Measurements from ENCODE around the gene TUBD1. TPM values are rescaled to one million over a fixed set of nuclear protein-coding genes. Genes with fewer than 3 reads are reported as not detected.

The TUBD1 gene
- total and polyA plus RNA-seq, 2 of the 13 experiments (the other 11 are each of a cell fraction or from before 2014, with no cell fraction given), result 18.2 to 25.9 TPM

GRCh38 chr17:59844884-59845594, 47.7 kb downstream of the TUBD1 start (continued):
- TF ChIP-seq ERF (CRISPR knock-in tag; IDR thresholded peaks at IDR 0.05), result no peak
- no peak; the same call in 1 of the 2 replicates for TF ChIP-seq ZNF143 (CRISPR knock-in tag; IDR thresholded peaks at IDR 0.05)
- TF ChIP-seq FOSL2 (CRISPR knock-in tag; IDR thresholded peaks at IDR 0.05), result peak; percentile 45
- no peak for TF ChIP-seq ZNF589 (CRISPR knock-in tag; conservative IDR thresholded peaks at IDR 0.05)
- TF ChIP-seq, protein P1, sequence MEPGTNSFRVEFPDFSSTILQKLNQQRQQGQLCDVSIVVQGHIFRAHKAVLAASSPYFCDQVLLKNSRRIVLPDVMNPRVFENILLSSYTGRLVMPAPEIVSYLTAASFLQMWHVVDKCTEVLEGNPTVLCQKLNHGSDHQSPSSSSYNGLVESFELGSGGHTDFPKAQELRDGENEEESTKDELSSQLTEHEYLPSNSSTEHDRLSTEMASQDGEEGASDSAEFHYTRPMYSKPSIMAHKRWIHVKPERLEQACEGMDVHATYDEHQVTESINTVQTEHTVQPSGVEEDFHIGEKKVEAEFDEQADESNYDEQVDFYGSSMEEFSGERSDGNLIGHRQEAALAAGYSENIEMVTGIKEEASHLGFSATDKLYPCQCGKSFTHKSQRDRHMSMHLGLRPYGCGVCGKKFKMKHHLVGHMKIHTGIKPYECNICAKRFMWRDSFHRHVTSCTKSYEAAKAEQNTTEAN (CRISPR knock-in tag; conservative IDR thresholded peaks at IDR 0.05), result 0 out of 2 replicates have a peak, but pooled peaks have one; percentile 15
- TF ChIP-seq IKZF4 (CRISPR knock-in tag; IDR thresholded peaks at IDR 0.05; ENCODE audit: borderline replicate concordance, low read depth, not compliant biosample characterization), result no peak
- TF ChIP-seq ZNF891 (CRISPR knock-in tag; IDR thresholded peaks at IDR 0.05), result no peak
- TF ChIP-seq IKZF5 (CRISPR knock-in tag; IDR thresholded peaks at IDR 0.05), result no peak
- TF ChIP-seq TFAP4 (IDR thresholded peaks at IDR 0.05; ENCODE audit: borderline replicate concordance, low read depth), result no peak
